Gastrocnemius medialis (tissue), 4 donors: ENCODE data around the gene ANTKMT.
"Not testable (repeated sequence)": the region's sequence is repeated elsewhere in the genome, so short reads cannot be mapped to it uniquely, and the experiment has no call there.

Experiments
- CTCF ChIP-seq, 5 experiments: fragments of 450-650 bp in 3 of 5; fragments of 200-600 bp in 2 of 5; sonication (generic) in 2 of 5; IDR thresholded peaks in 4 of 5; conservative IDR thresholded peaks in 1 of 5; 1 replicate in 4 of 5; 2 replicates in 1 of 5; pipeline ENCODE4 v1.5.1; 2016 to 2019; ENCODE audit warnings: antibody characterized with exemption in 5 of 5, mild to moderate bottlenecking in 3 of 5, moderate library complexity in 3 of 5
- POLR2A ChIP-seq, 2 donors: fragments of 450-650 bp; IDR thresholded peaks; one replicate each; pipeline ENCODE4 v1.6.1; 2017; ENCODE audit warnings: antibody characterized with exemption in 2 of 2, mild to moderate bottlenecking in 2 of 2, moderate library complexity in 2 of 2

GRCh38 chr16:742894-743293, 21.9 kb downstream of the ANTKMT start:
- not testable (repeated sequence) for TF ChIP-seq CTCF (IDR thresholded peaks at IDR 0.05 in 4 of 5, conservative IDR thresholded peaks at IDR 0.05 in 1 of 5); POLR2A (IDR thresholded peaks at IDR 0.05)
